SK-N-SH (cell line): ENCODE results near the gene ZNF138. TPM values are rescaled to one million over a fixed set of nuclear protein-coding genes. Genes with fewer than 3 reads are reported as not detected.

Experiments
- CTCF ChIA-PET: fragments of 300-600, 350-600 bp; formaldehyde crosslinking; extraction: SDS; loops from one replicate; lab custom pipeline; 2021; lab: Yijun Ruan, JAX
- POLR2A ChIA-PET: fragments of 350-600 bp; sonication (Branson Sonifier 250); formaldehyde crosslinking; extraction: SDS; loops from one replicate; lab custom pipeline; 2020; ENCODE audit warnings: antibody characterized with exemption, inconsistent platforms; lab: Yijun Ruan, JAX
- DNase-seq: peaks from one replicate; pipeline ENCODE4 v3.0.0; 2012
- H2AFZ ChIP-seq: fragments of 200-600 bp; sonication (generic); 2 replicates; pipeline ENCODE4 v1.8.1; 2016; ENCODE audit warnings: antibody characterized with exemption, mild to moderate bottlenecking, low read depth
- H3F3A ChIP-seq: fragments of 200-600 bp; sonication (generic); replicated peaks from 2 replicates; pipeline ENCODE3; 2016; ENCODE audit warnings: antibody characterized with exemption, mild to moderate bottlenecking; ENCODE audit not compliant: insufficient read depth
- H3K27ac ChIP-seq, 2 experiments: fragments of 200-500 bp in 1 of 2; fragments of 200-600 bp in 1 of 2; sonication (Bioruptor generic) in 1 of 2; sonication (generic), shearing (Covaris generic) in 1 of 2; 2 replicates each; pipeline versions ENCODE4 v1.5.1 to v1.6.1; 2014 to 2016; ENCODE audit warnings: low read depth in 2 of 2, inconsistent platforms in 1 of 2, low read length in 1 of 2, mild to moderate bottlenecking in 1 of 2, mixed read lengths in 1 of 2
- H3K27me3 ChIP-seq: fragments of 200-600 bp; sonication (generic), shearing (Covaris generic); 2 replicates; pipeline ENCODE4 v1.6.1; 2016; ENCODE audit warnings: mixed run types; ENCODE audit not compliant: insufficient read depth
- H3K36me3 ChIP-seq, 2 experiments: fragments of 200-500 bp in 1 of 2; fragments of 200-600 bp in 1 of 2; sonication (Bioruptor generic) in 1 of 2; sonication (generic) in 1 of 2; replicated peaks in 1 of 2; 2 replicates each; pipeline versions ENCODE3 to v1.5.1; 2014 to 2016; ENCODE audit warnings: low read length in 1 of 2, mild to moderate bottlenecking in 1 of 2; ENCODE audit not compliant: insufficient read depth in 2 of 2, control insufficient read depth in 1 of 2
- H3K4me1 ChIP-seq, 2 experiments: fragments of 200-500 bp in 1 of 2; fragments of 200-600 bp in 1 of 2; sonication (Bioruptor generic) in 1 of 2; sonication (generic), shearing (Covaris generic) in 1 of 2; 2 replicates each; pipeline versions ENCODE4 v1.5.1 to v1.6.1; 2014 to 2016; ENCODE audit warnings: low read depth in 1 of 2, low read length in 1 of 2, mixed run types in 1 of 2; ENCODE audit not compliant: insufficient read depth in 2 of 2, control insufficient read depth in 1 of 2
- H3K4me2 ChIP-seq: fragments of 200-600 bp; sonication (generic), shearing (Covaris generic); 2 replicates; pipeline ENCODE4 v1.6.1; 2017; ENCODE audit warnings: mixed run types
- H3K4me3 ChIP-seq, 2 experiments: fragments of 200-500 bp in 1 of 2; fragments of 200-600 bp in 1 of 2; sonication (Bioruptor generic) in 1 of 2; sonication (generic), shearing (Covaris generic) in 1 of 2; 2 replicates each; pipeline versions ENCODE4 v1.5.1 to v1.8.1; 2014 to 2016; ENCODE audit warnings: low read depth in 2 of 2, inconsistent platforms in 1 of 2, low read length in 1 of 2, mild to moderate bottlenecking in 1 of 2, mixed read lengths in 1 of 2, moderate library complexity in 1 of 2
- H3K79me2 ChIP-seq: fragments of 200-600 bp; sonication (generic); 2 replicates; pipeline ENCODE4 v1.8.1; 2017; ENCODE audit warnings: mild to moderate bottlenecking; ENCODE audit not compliant: insufficient read depth
- H3K9ac ChIP-seq: fragments of 200-600 bp; sonication (generic); 2 replicates; pipeline ENCODE4 v1.6.1; 2017; ENCODE audit warnings: mixed run types
- H3K9me2 ChIP-seq: fragments of 200-600 bp; sonication (generic); 2 replicates; pipeline ENCODE4 v1.6.1; 2017; ENCODE audit warnings: mixed run types
- H3K9me3 ChIP-seq: fragments of 200-600 bp; sonication (generic); 2 replicates; pipeline ENCODE4 v1.6.1; 2017; ENCODE audit warnings: mixed run types, mild to moderate bottlenecking, moderate library complexity
- H4K20me1 ChIP-seq: fragments of 200-600 bp; sonication (generic); 2 replicates; pipeline ENCODE4 v1.6.1; 2017; ENCODE audit warnings: mild to moderate bottlenecking, mixed run types; ENCODE audit not compliant: insufficient read depth
- CHD2 ChIP-seq: fragments of 150-350 bp; IDR thresholded peaks from 2 replicates; pipeline ENCODE4 v1.6.1; 2018; ENCODE audit warnings: low read length; ENCODE audit not compliant: partially characterized antibody
- FOSL2 ChIP-seq: IDR thresholded peaks from 2 replicates; pipeline ENCODE4 v1.4.0; 2012; ENCODE audit warnings: low read depth, mild to moderate bottlenecking, moderate library complexity, borderline replicate concordance
- IRF3 ChIP-seq: fragments of 150-350 bp; IDR thresholded peaks from 2 replicates; pipeline ENCODE4 v1.6.1; 2016; ENCODE audit warnings: mild to moderate bottlenecking, low read depth, low read length
- MXI1 ChIP-seq: IDR thresholded peaks from 2 replicates; pipeline ENCODE4 v1.6.1; 2012; ENCODE audit warnings: mild to moderate bottlenecking, low read depth, low read length, improper control_type of control experiment
- NRF1 ChIP-seq: IDR thresholded peaks from 2 replicates; pipeline ENCODE4 v1.6.1; 2012; ENCODE audit warnings: low read depth, mild to moderate bottlenecking, low read length
- PBX3 ChIP-seq: IDR thresholded peaks from 2 replicates; pipeline ENCODE4; 2012
- POLR2AphosphoS5 ChIP-seq: IDR thresholded peaks from 2 replicates; pipeline ENCODE4 v1.6.1; 2012; ENCODE audit warnings: low read depth, low read length
- RCOR1 ChIP-seq: fragments of 150-350 bp; IDR thresholded peaks from 2 replicates; pipeline ENCODE4 v1.6.1; 2017; ENCODE audit warnings: antibody characterized with exemption, low read length
- REST ChIP-seq: IDR thresholded peaks from 2 replicates; pipeline ENCODE4 v1.6.1; 2012; ENCODE audit warnings: mild to moderate bottlenecking, low read depth, low read length, moderate library complexity
- RFX5 ChIP-seq: IDR thresholded peaks from 2 replicates; pipeline ENCODE4 v1.6.1; 2012; ENCODE audit warnings: mild to moderate bottlenecking, improper control_type of control experiment, low read length
- RXRA ChIP-seq: IDR thresholded peaks from 2 replicates; pipeline ENCODE4 v1.4.0; 2012; ENCODE audit warnings: low read depth, mild to moderate bottlenecking, borderline replicate concordance
- TCF12 ChIP-seq: IDR thresholded peaks from 2 replicates; pipeline ENCODE4 v1.4.0; 2012
- USF1 ChIP-seq: IDR thresholded peaks from 2 replicates; pipeline ENCODE4 v1.4.0; 2012; ENCODE audit warnings: low read depth, borderline replicate concordance
- USF2 ChIP-seq: fragments of 150-350 bp; IDR thresholded peaks from 2 replicates; pipeline ENCODE4 v1.6.1; 2017; ENCODE audit warnings: antibody characterized with exemption, low read length, low read depth, borderline replicate concordance
- YY1 ChIP-seq: IDR thresholded peaks from 2 replicates; pipeline ENCODE4 v1.4.0; 2012; ENCODE audit warnings: low read depth, mild to moderate bottlenecking
- ZBTB33 ChIP-seq: IDR thresholded peaks from 2 replicates; pipeline ENCODE4 v1.4.0; 2012; ENCODE audit warnings: low read depth, borderline replicate concordance
- WGBS: methylation state at CpG from one replicate; pipeline ENCODE4 v1.1.6; 2017; ENCODE audit warnings: low lambda C conversion rate; 5-methylcytosine and 5-hydroxymethylcytosine counted together
- polyA plus RNA-seq, 3 experiments: library from polyadenylated mRNA; depleted of rRNA; stranded (reverse); fragments of >200 nt; gene quantifications; 2 replicates each; pipeline ENCODE4 v1.2.3, GENCODE V29; 2012

Gene ZNF138
- polyA plus RNA-seq, 1 of the 3 experiments (the other 2 are of a cell fraction), result 4.9 TPM

GRCh38 chr7:64807731-64808365, 13.6 kb downstream of the ZNF138 start:
- Histone ChIP-seq H3K79me2 (peaks cover 13% of the 10 kb centered on the region), H3K4me2 (no peak overlapping the region), H4K20me1 (no peaks in the 10 kb centered on the region), H3K27me3 (no peaks in the 10 kb centered on the region), H2AFZ (no peak overlapping the region), H3K9me2 (no peaks in the 10 kb centered on the region), H3K9me3 (no peaks in the 10 kb centered on the region), H3K36me3 (peaks cover 23 to 31% of the 10 kb centered on the region in 2 experiments), H3K4me1 (no peaks in the 10 kb centered on the region; a peak in 1 of 4 replicates), H3K9ac (no peak overlapping the region), H3F3A (no peaks in the 10 kb centered on the region), H3K4me3 (no peak overlapping the region), H3K27ac (no peak overlapping the region)
- no peak for TF ChIP-seq USF2
- no peak for TF ChIP-seq USF1
- no peak for TF ChIP-seq YY1
- no peak for TF ChIP-seq RFX5
- TF ChIP-seq RXRA, result no peak
- TF ChIP-seq REST, result no peak
- no peak for TF ChIP-seq CHD2
- no peak for TF ChIP-seq FOSL2
- no peak for TF ChIP-seq MXI1
- TF ChIP-seq NRF1, result no peak
- 86% methylated on average over 4 of the region's 4 CpGs for WGBS
- no peak for DNase-seq
- POLR2A ChIA-PET, result no interaction called here
- CTCF ChIA-PET, result no interaction called here

- no peaks in the 10 kb centered on the region for H3F3A ChIP-seq
- TF ChIP-seq ZBTB33 (no peak), FOSL2 (no peak), PBX3 (no peak), YY1 (no peak), MXI1 (no peak), POLR2AphosphoS5 (no peak), RCOR1 (no peak), CHD2 (no peak), NRF1 (no peak), TCF12 (no peak), IRF3 (no peak)
- H2AFZ ChIP-seq, result no peak overlapping the region
- H3K4me2 ChIP-seq, result no peak overlapping the region
- H3K9ac ChIP-seq, result no peak overlapping the region
- ChIA-PET CTCF (no interaction called here), POLR2A (no interaction called here)
- H3K4me1 ChIP-seq, result no peaks in the 10 kb centered on the region
- H4K20me1 ChIP-seq, result no peaks in the 10 kb centered on the region
- DNase-seq, result no peak
- no peak overlapping the region for H3K27ac ChIP-seq
- no peaks in the 10 kb centered on the region for H3K9me2 ChIP-seq
- H3K9me3 ChIP-seq, result no peaks in the 10 kb centered on the region
- H3K36me3 ChIP-seq, result peaks cover 11 to 30% of the 10 kb centered on the region in 2 experiments
- H3K4me3 ChIP-seq, result no peak overlapping the region
- H3K27me3 ChIP-seq, result no peaks in the 10 kb centered on the region
- no peaks in the 10 kb centered on the region for H3K79me2 ChIP-seq
Measured at GRCh38 chr7:64811767-64812166, 17.5 kb downstream of the ZNF138 start.
